ENCODE results near the gene CD3D. TPM values are rescaled to one million over a fixed set of nuclear protein-coding genes. Genes with fewer than 3 reads are reported as not detected.

CD3D gene
- total and polyA plus RNA-seq, 2 donors (not counting 3 experiments of a cell fraction or from before 2014, with no cell fraction given), result not detected

- no peaks in the 10 kb centered on the region for H3K4me1 ChIP-seq (ENCODE audit: control insufficient read depth, extremely low read depth, insufficient read depth, low read length)
- no peaks in the 10 kb centered on the region for H3K9me3 ChIP-seq (replicated peaks; ENCODE audit: control insufficient read depth, insufficient read depth, low read length)
- intact Hi-C loops (cut with micrococcal nuclease) (no loop called here), dilution Hi-C loops (cut with MboI; ENCODE audit: extremely low pct_ligation_motif_present, low sequenced_read_pairs) (no loop called here)
- no peaks in the 10 kb centered on the region for H3K36me3 ChIP-seq (ENCODE audit: control insufficient read depth in 2 of 2, extremely low read depth in 1 of 2, insufficient read depth in 2 of 2, low read length in 2 of 2)
- BruUV-seq (replicated peaks), result no TSS peak
- no peak overlapping the region for H3K4me2 ChIP-seq (ENCODE audit: insufficient read depth, low read length)
- no peaks in the 10 kb centered on the region for H3K79me2 ChIP-seq (ENCODE audit: control insufficient read depth, insufficient read depth, low read length)
- ChIA-PET POLR2A (no interaction called here), CTCF (no interaction called here)
- H3K27me3 ChIP-seq (ENCODE audit: control insufficient read depth in 2 of 2, insufficient read depth in 2 of 2, low read length in 2 of 2), result peaks cover 10 to 17% of the 10 kb centered on the region in 2 experiments
- H4K20me1 ChIP-seq (replicated peaks; ENCODE audit: control insufficient read depth, extremely low read depth, insufficient read depth, low read length), result no peaks in the 10 kb centered on the region
- DNase-seq (ENCODE audit: low read depth, low spot score) (no peak), FAIRE-seq (no peak)
- no peaks in the 10 kb centered on the region for H3K9me1 ChIP-seq (replicated peaks; ENCODE audit: control insufficient read depth, extremely low read depth, insufficient read depth, low read length)
- no peak overlapping the region for H3K9ac ChIP-seq (replicated peaks; ENCODE audit: extremely low read depth, insufficient read depth, low read length)
- H3K4me3 ChIP-seq (replicated peaks in 1 of 3; ENCODE audit: insufficient read depth in 1 of 3, low read depth in 1 of 3, low read length in 3 of 3), result no peak overlapping the region
- TF ChIP-seq JUN (IDR thresholded peaks at IDR 0.05; ENCODE audit: borderline replicate concordance, insufficient read depth, insufficient read length, low read depth) (no peak), MAX (IDR thresholded peaks at IDR 0.05; ENCODE audit: insufficient read depth, insufficient read length) (no peak), POLR2AphosphoS5 (IDR thresholded peaks at IDR 0.05; ENCODE audit: insufficient read depth, low read depth, low read length) (no peak), MYC (IDR thresholded peaks at IDR 0.05; ENCODE audit: low read depth, low read length) (no peak), POLR2A (IDR thresholded peaks at IDR 0.05; ENCODE audit: low read depth, low read length) (no peak), EZH2 (IDR thresholded peaks at IDR 0.05; ENCODE audit: borderline replicate concordance, low read depth, low read length, severe bottlenecking) (no peak), GATA2 (IDR thresholded peaks at IDR 0.05; ENCODE audit: insufficient read depth, insufficient read length, low read depth, low read length) (no peak)
- TF ChIP-seq, protein P1, sequence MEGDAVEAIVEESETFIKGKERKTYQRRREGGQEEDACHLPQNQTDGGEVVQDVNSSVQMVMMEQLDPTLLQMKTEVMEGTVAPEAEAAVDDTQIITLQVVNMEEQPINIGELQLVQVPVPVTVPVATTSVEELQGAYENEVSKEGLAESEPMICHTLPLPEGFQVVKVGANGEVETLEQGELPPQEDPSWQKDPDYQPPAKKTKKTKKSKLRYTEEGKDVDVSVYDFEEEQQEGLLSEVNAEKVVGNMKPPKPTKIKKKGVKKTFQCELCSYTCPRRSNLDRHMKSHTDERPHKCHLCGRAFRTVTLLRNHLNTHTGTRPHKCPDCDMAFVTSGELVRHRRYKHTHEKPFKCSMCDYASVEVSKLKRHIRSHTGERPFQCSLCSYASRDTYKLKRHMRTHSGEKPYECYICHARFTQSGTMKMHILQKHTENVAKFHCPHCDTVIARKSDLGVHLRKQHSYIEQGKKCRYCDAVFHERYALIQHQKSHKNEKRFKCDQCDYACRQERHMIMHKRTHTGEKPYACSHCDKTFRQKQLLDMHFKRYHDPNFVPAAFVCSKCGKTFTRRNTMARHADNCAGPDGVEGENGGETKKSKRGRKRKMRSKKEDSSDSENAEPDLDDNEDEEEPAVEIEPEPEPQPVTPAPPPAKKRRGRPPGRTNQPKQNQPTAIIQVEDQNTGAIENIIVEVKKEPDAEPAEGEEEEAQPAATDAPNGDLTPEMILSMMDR (IDR thresholded peaks at IDR 0.05; ENCODE audit: extremely low read depth in 1 of 2, insufficient read depth in 1 of 2, low read depth in 1 of 2, low read length in 2 of 2), result no peak
- no peak overlapping the region for H3K27ac ChIP-seq (ENCODE audit: insufficient read depth, low read depth, low read length)
- no peak overlapping the region for H2AFZ ChIP-seq (ENCODE audit: low read depth, low read length)
These were observed 36.8 kb downstream of the CD3D start for GRCh38 chr11:118305726-118306125.
